HL-60 (cell line): ENCODE results near the gene CEP85.

Source experiments
- CTCF ChIP-seq: IDR thresholded peaks from one replicate; pipeline ENCODE4 v1.5.1; 2011; ENCODE audit warnings: low read length, control low read depth, inconsistent platforms; ENCODE audit not compliant: insufficient read depth
- POLR2AphosphoS5 ChIP-seq: IDR thresholded peaks from 2 replicates; pipeline ENCODE4 v1.6.1; 2012; ENCODE audit warnings: low read depth
- REST ChIP-seq: IDR thresholded peaks from 2 replicates; pipeline ENCODE4 v1.6.1; 2012; ENCODE audit warnings: low read depth; ENCODE audit not compliant: insufficient replicate concordance

- TF ChIP-seq POLR2AphosphoS5 = no peak
- no peak for TF ChIP-seq REST
- no peak for TF ChIP-seq CTCF
These were observed 31.4 kb downstream of the CEP85 start for GRCh38 chr1:26265405-26265804.
